ENCODE data around the gene ERBB4. TPM values are rescaled to one million over a fixed set of nuclear protein-coding genes. Genes with fewer than 3 reads are reported as not detected.

ERBB4 gene
- total RNA-seq, 1 experiment from 2014 or later, result 40.6 TPM

GRCh38 chr2:211903961-211904360, 634.6 kb downstream of the ERBB4 start:
- H3K27me3 ChIP-seq (replicated peaks; ENCODE audit: insufficient read depth, low read depth, low read length, poor library complexity), result no peaks in the 10 kb centered on the region
- ChIA-PET CTCF (interaction anchor here (0.6 kb wide), 1 partner anchor 101 kb away, joined by 3 read pairs; no protein-coding TSS in a partner anchor), POLR2A (ENCODE audit: low non-redundant PET) (interaction anchor here (0.6 kb wide), 1 partner anchor 22 kb away, joined by 4 read pairs; no protein-coding TSS in a partner anchor)
- H3K9me3 ChIP-seq (ENCODE audit: low read depth, low read length, poor library complexity, severe bottlenecking), result no peaks in the 10 kb centered on the region
- H3K27ac ChIP-seq (ENCODE audit: low read depth, low read length, poor library complexity, severe bottlenecking), result no peak overlapping the region
- no peaks in the 10 kb centered on the region for H3K36me3 ChIP-seq (ENCODE audit: insufficient read depth, low read length, poor library complexity, severe bottlenecking)
- no peak overlapping the region for H3K4me3 ChIP-seq (ENCODE audit: low read depth, low read length, poor library complexity, severe bottlenecking)
- no peak for TF ChIP-seq CTCF (conservative IDR thresholded peaks at IDR 0.05; ENCODE audit: low read depth, low read length)
- TF ChIP-seq EZH2 (IDR thresholded peaks at IDR 0.05; ENCODE audit: borderline replicate concordance, low read depth, low read length, poor library complexity, severe bottlenecking), result no peak
- no peak for DNase-seq (ENCODE audit: low spot score)
- BruUV-seq (replicated peaks), result no TSS peak
- H3K4me1 ChIP-seq (ENCODE audit: insufficient read depth, low read length, poor library complexity, severe bottlenecking), result peaks cover 17% of the 10 kb centered on the region
- intact Hi-C loops (cut with micrococcal nuclease; ENCODE audit: unreplicated experiment), result no loop called here

- Histone ChIP-seq H3K36me3 (ENCODE audit: insufficient read depth, low read length, poor library complexity, severe bottlenecking) (no peaks in the 10 kb centered on the region), H3K9me3 (ENCODE audit: low read depth, low read length, poor library complexity, severe bottlenecking) (no peaks in the 10 kb centered on the region), H3K27me3 (replicated peaks; ENCODE audit: insufficient read depth, low read depth, low read length, poor library complexity) (no peaks in the 10 kb centered on the region), H3K27ac (ENCODE audit: low read depth, low read length, poor library complexity, severe bottlenecking) (no peak overlapping the region), H3K4me3 (ENCODE audit: low read depth, low read length, poor library complexity, severe bottlenecking) (no peak overlapping the region), H3K4me1 (ENCODE audit: insufficient read depth, low read length, poor library complexity, severe bottlenecking) (peaks cover 17% of the 10 kb centered on the region)
- no TSS peak for BruUV-seq (replicated peaks)
- DNase-seq (ENCODE audit: low spot score), result no peak
- intact Hi-C loops (cut with micrococcal nuclease; ENCODE audit: unreplicated experiment), result no loop called here
- ChIA-PET CTCF (no interaction called here), POLR2A (ENCODE audit: low non-redundant PET) (no interaction called here)
- no peak for TF ChIP-seq CTCF (conservative IDR thresholded peaks at IDR 0.05; ENCODE audit: low read depth, low read length)
These were observed 637.3 kb downstream of the ERBB4 start for GRCh38 chr2:211901226-211901846.

- Histone ChIP-seq H3K36me3 (ENCODE audit: insufficient read depth, low read length, poor library complexity, severe bottlenecking) (no peaks in the 10 kb centered on the region), H3K4me3 (ENCODE audit: low read depth, low read length, poor library complexity, severe bottlenecking) (no peak overlapping the region), H3K4me1 (ENCODE audit: insufficient read depth, low read length, poor library complexity, severe bottlenecking) (peaks cover 17% of the 10 kb centered on the region), H3K27ac (ENCODE audit: low read depth, low read length, poor library complexity, severe bottlenecking) (no peak overlapping the region), H3K27me3 (replicated peaks; ENCODE audit: insufficient read depth, low read depth, low read length, poor library complexity) (no peaks in the 10 kb centered on the region), H3K9me3 (ENCODE audit: low read depth, low read length, poor library complexity, severe bottlenecking) (no peaks in the 10 kb centered on the region)
- no TSS peak for BruUV-seq (replicated peaks)
- POLR2A ChIA-PET (ENCODE audit: low non-redundant PET), result no interaction called here
- DNase-seq (ENCODE audit: low spot score), result no peak
- CTCF ChIA-PET, result no interaction called here
- TF ChIP-seq CTCF (conservative IDR thresholded peaks at IDR 0.05; ENCODE audit: low read depth, low read length) (no peak), EZH2 (IDR thresholded peaks at IDR 0.05; ENCODE audit: borderline replicate concordance, low read depth, low read length, poor library complexity, severe bottlenecking) (no peak)
- intact Hi-C loops (cut with micrococcal nuclease; ENCODE audit: unreplicated experiment), result no loop called here
These were observed 638.1 kb downstream of the ERBB4 start for GRCh38 chr2:211900518-211900917.
